H1 (cell line): ENCODE data around the gene TCF4. TPM values are rescaled to one million over a fixed set of nuclear protein-coding genes. Genes with fewer than 3 reads are reported as not detected.

Experiments used
- CTCF ChIA-PET: fragments of 300-600 bp; sonication (Branson Sonifier 250); formaldehyde crosslinking; loops from one replicate; lab custom pipeline; 2021; ENCODE audit not compliant: partially characterized antibody; lab: Charles Lee
- POLR2A ChIA-PET: fragments of 300-600 bp; sonication (Branson Sonifier 250); formaldehyde crosslinking; loops from one replicate; lab custom pipeline; 2021; ENCODE audit warnings: inconsistent platforms; ENCODE audit not compliant: partially characterized antibody; lab: Charles Lee
- DNase-seq, 2 experiments: peaks; one replicate each; pipeline versions ENCODE4 v3.0.0 to v3.0.0-alpha.2; 2010 to 2022; ENCODE audit warnings: low spot score in 2 of 2, low read depth in 1 of 2, mixed read lengths in 1 of 2
- FAIRE-seq: peaks from 2 replicates; lab custom pipeline; 2011; peaks lifted over from hg19 to GRCh38; lab: Jason Lieb, UNC
- H2AFZ ChIP-seq: 2 replicates; pipeline ENCODE4 v1.8.1; 2012; ENCODE audit warnings: low read length, inconsistent platforms
- H2AK5ac ChIP-seq: 2 replicates; pipeline ENCODE4 v1.6.1; 2013; ENCODE audit warnings: low read depth, low read length
- H2BK120ac ChIP-seq: replicated peaks from 2 replicates; pipeline ENCODE3; 2013; ENCODE audit warnings: low read depth, low read length, inconsistent platforms
- H2BK12ac ChIP-seq: 2 replicates; pipeline ENCODE4 v1.6.1; 2013; ENCODE audit warnings: low read depth, low read length
- H2BK15ac ChIP-seq: 2 replicates; pipeline ENCODE4 v1.6.1; 2013; ENCODE audit warnings: low read length
- H2BK20ac ChIP-seq: 2 replicates; pipeline ENCODE4 v1.6.1; 2013; ENCODE audit warnings: low read length
- H2BK5ac ChIP-seq: 2 replicates; pipeline ENCODE4 v1.6.1; 2013; ENCODE audit warnings: low read depth, low read length
- H3K14ac ChIP-seq: 2 replicates; pipeline ENCODE4 v1.6.1; 2013; ENCODE audit warnings: inconsistent platforms; ENCODE audit not compliant: insufficient read length
- H3K18ac ChIP-seq: 2 replicates; pipeline ENCODE4 v1.6.1; 2013; ENCODE audit warnings: low read length; ENCODE audit errors: extremely low read depth
- H3K23ac ChIP-seq: 2 replicates; pipeline ENCODE4 v1.6.1; 2013; ENCODE audit warnings: inconsistent platforms; ENCODE audit not compliant: insufficient read length
- H3K23me2 ChIP-seq: 2 replicates; pipeline ENCODE4 v1.6.1; 2013; ENCODE audit warnings: low read depth, low read length
- H3K27ac ChIP-seq: 2 replicates; pipeline ENCODE4 v1.6.1; 2011; ENCODE audit warnings: low read depth, low read length, inconsistent platforms
- H3K27me3 ChIP-seq, 4 experiments: replicated peaks in 1 of 4; 1 replicate in 1 of 4; 2 replicates in 3 of 4; pipeline versions ENCODE4 v1.6.1 to v1.8.1; 2011 to 2013; ENCODE audit warnings: low read length in 3 of 4, mild to moderate bottlenecking in 3 of 4, inconsistent platforms in 2 of 4, mixed read lengths in 2 of 4, moderate library complexity in 1 of 4; ENCODE audit not compliant: control insufficient read depth in 3 of 4, insufficient read depth in 3 of 4; ENCODE audit errors: extremely low read depth in 1 of 4
- H3K36me3 ChIP-seq, 4 experiments: 2 replicates each; pipeline versions ENCODE4 v1.6.1 to v1.8.1; 2011 to 2013; ENCODE audit warnings: mild to moderate bottlenecking in 4 of 4, low read length in 3 of 4, moderate library complexity in 2 of 4, control low read depth in 1 of 4, inconsistent platforms in 1 of 4; ENCODE audit not compliant: insufficient read depth in 4 of 4, control insufficient read depth in 2 of 4
- H3K4ac ChIP-seq: replicated peaks from 2 replicates; pipeline ENCODE3; 2013; ENCODE audit warnings: low read length, low read depth, mixed read lengths, inconsistent platforms; ENCODE audit not compliant: insufficient read length
- H3K4me1 ChIP-seq, 4 experiments: replicated peaks in 1 of 4; 1 replicate in 1 of 4; 2 replicates in 3 of 4; pipeline versions ENCODE4 v1.6.1 to v1.8.1; 2011 to 2013; ENCODE audit warnings: low read length in 3 of 4, inconsistent platforms in 2 of 4, mixed read lengths in 1 of 4; ENCODE audit not compliant: insufficient read depth in 4 of 4, control insufficient read depth in 3 of 4
- H3K4me2 ChIP-seq, 2 experiments: 2 replicates each; pipeline versions ENCODE4 v1.6.1 to v1.8.1; 2011 to 2013; ENCODE audit warnings: low read depth in 2 of 2, low read length in 2 of 2, control low read depth in 1 of 2, inconsistent platforms in 1 of 2, mild to moderate bottlenecking in 1 of 2; ENCODE audit not compliant: insufficient read depth in 1 of 2
- H3K4me3 ChIP-seq, 4 experiments: fragments of 200-600, 300-600 bp in 1 of 4; sonication (generic), shearing (Covaris generic), sonication (Bioruptor Twin) in 1 of 4; 2 replicates each; pipeline versions ENCODE4 v1.5.1 to v1.8.1; 2011 to 2016; ENCODE audit warnings: low read length in 4 of 4, low read depth in 3 of 4, control low read depth in 2 of 4, inconsistent platforms in 2 of 4, mild to moderate bottlenecking in 2 of 4, mixed read lengths in 1 of 4, moderate library complexity in 1 of 4; ENCODE audit not compliant: insufficient read depth in 2 of 4; ENCODE audit errors: extremely low read depth in 1 of 4
- H3K56ac ChIP-seq: replicated peaks from 2 replicates; pipeline ENCODE3; 2013; ENCODE audit warnings: low read depth, mild to moderate bottlenecking, mixed read lengths, low read length, inconsistent platforms; ENCODE audit not compliant: insufficient read length
- H3K79me1 ChIP-seq: 2 replicates; pipeline ENCODE4 v1.6.1; 2013; ENCODE audit warnings: low read depth, low read length, control low read depth
- H3K79me2 ChIP-seq, 2 experiments: 2 replicates each; pipeline versions ENCODE4 v1.6.1 to v1.8.1; 2012 to 2013; ENCODE audit warnings: low read length in 2 of 2, mild to moderate bottlenecking in 2 of 2, inconsistent platforms in 1 of 2; ENCODE audit not compliant: insufficient read depth in 2 of 2, control insufficient read depth in 1 of 2
- H3K9ac ChIP-seq, 4 experiments: replicated peaks in 1 of 4; 1 replicate in 1 of 4; 2 replicates in 3 of 4; pipeline versions ENCODE4 v1.6.1 to v1.8.1; 2011 to 2013; ENCODE audit warnings: low read depth in 3 of 4, low read length in 3 of 4, control low read depth in 2 of 4, mild to moderate bottlenecking in 2 of 4, moderate library complexity in 2 of 4, inconsistent platforms in 1 of 4; ENCODE audit errors: extremely low read depth in 1 of 4
- H3K9me3 ChIP-seq, 2 experiments: 2 replicates each; pipeline versions ENCODE4 v1.6.1 to v1.8.1; 2012 to 2013; ENCODE audit warnings: mild to moderate bottlenecking in 2 of 2, moderate library complexity in 2 of 2, control low read depth in 1 of 2, inconsistent platforms in 1 of 2, low read depth in 1 of 2, low read length in 1 of 2, mixed read lengths in 1 of 2; ENCODE audit not compliant: insufficient read depth in 2 of 2
- H4K20me1 ChIP-seq, 2 experiments: replicated peaks in 1 of 2; 2 replicates each; pipeline versions ENCODE3 to v1.8.1; 2011 to 2013; ENCODE audit warnings: inconsistent platforms in 2 of 2, low read length in 2 of 2, mild to moderate bottlenecking in 1 of 2; ENCODE audit not compliant: insufficient read depth in 2 of 2, control insufficient read depth in 1 of 2
- H4K5ac ChIP-seq: 2 replicates; pipeline ENCODE4 v1.6.1; 2013; ENCODE audit warnings: low read length, low read depth, mixed read lengths, inconsistent platforms; ENCODE audit not compliant: insufficient read length
- H4K8ac ChIP-seq: 2 replicates; pipeline ENCODE4 v1.8.0; 2013; ENCODE audit warnings: mild to moderate bottlenecking, moderate library complexity, low read length, inconsistent platforms; ENCODE audit not compliant: insufficient read depth; ENCODE audit errors: extremely low read depth
- H4K91ac ChIP-seq: replicated peaks from 2 replicates; pipeline ENCODE3; 2013; ENCODE audit warnings: low read length, mixed read lengths, inconsistent platforms; ENCODE audit not compliant: insufficient read length
- CEBPB ChIP-seq: IDR thresholded peaks from 2 replicates; pipeline ENCODE4 v1.6.1; 2012; ENCODE audit warnings: low read depth, low read length
- CTBP2 ChIP-seq: IDR thresholded peaks from 2 replicates; pipeline ENCODE4 v1.7.0; 2011; ENCODE audit warnings: borderline replicate concordance, mild to moderate bottlenecking, moderate library complexity, mixed read lengths, low read length; ENCODE audit not compliant: insufficient read depth, insufficient read length
- WGBS, 2 experiments: shearing (Covaris generic) in 1 of 2; methylation state at CpG; one replicate each; pipeline versions ENCODE4 v1.1.6 to v1.1.7; 2013 to 2015; ENCODE audit warnings: low lambda C conversion rate in 2 of 2, mixed read lengths in 2 of 2, inconsistent platforms in 1 of 2, low coverage in 1 of 2, missing lambda C conversion rate in 1 of 2; ENCODE audit not compliant: insufficient replicate concordance in 2 of 2, insufficient coverage in 1 of 2, insufficient read length in 1 of 2; ENCODE audit errors: extremely low coverage in 1 of 2, missing lambda C conversion rate in 1 of 2; 5-methylcytosine and 5-hydroxymethylcytosine counted together
- polyA plus RNA-seq, 7 experiments: library from polyadenylated mRNA; depleted of rRNA in 3 of 7; stranded (reverse) in 5 of 7; unstranded in 2 of 7; fragments of >200 nt in 5 of 7; fragments of 200-250 nt in 2 of 7; gene quantifications; 1 replicate in 5 of 7; 2 replicates in 1 of 7; 4 replicates in 1 of 7; pipeline versions ENCODE4 v1.2.1 to v1.2.3, GENCODE V29; 2011 to 2013; ENCODE audit warnings: missing spikeins in 2 of 7, mixed read lengths in 2 of 7
- total RNA-seq: library from RNA; stranded (reverse); fragmentation: NEBNext Ultra II Directional; extraction: Animal tissue kit (Norgen Biotek cat#: 25700); gene quantifications from 2 replicates; pipeline ENCODE4 v1.2.1, GENCODE V29; 2021
- TF ChIP-seq, protein P1 (sequence below), 3 experiments: IDR thresholded peaks; 1 replicate in 2 of 3; 2 replicates in 1 of 3; pipeline versions ENCODE4 v1.5.1 to v1.6.1; 2011; ENCODE audit warnings: low read length in 3 of 3, mild to moderate bottlenecking in 3 of 3, inconsistent platforms in 2 of 3, low read depth in 1 of 3, moderate library complexity in 1 of 3; ENCODE audit not compliant: insufficient read depth in 1 of 3; ENCODE audit errors: control extremely low read depth in 1 of 3

The TCF4 gene
- total and polyA plus RNA-seq, 2 of the 8 experiments (the other 6 are each of a cell fraction or from before 2014, with no cell fraction given) = 59.3 to 118 TPM

DNA sequence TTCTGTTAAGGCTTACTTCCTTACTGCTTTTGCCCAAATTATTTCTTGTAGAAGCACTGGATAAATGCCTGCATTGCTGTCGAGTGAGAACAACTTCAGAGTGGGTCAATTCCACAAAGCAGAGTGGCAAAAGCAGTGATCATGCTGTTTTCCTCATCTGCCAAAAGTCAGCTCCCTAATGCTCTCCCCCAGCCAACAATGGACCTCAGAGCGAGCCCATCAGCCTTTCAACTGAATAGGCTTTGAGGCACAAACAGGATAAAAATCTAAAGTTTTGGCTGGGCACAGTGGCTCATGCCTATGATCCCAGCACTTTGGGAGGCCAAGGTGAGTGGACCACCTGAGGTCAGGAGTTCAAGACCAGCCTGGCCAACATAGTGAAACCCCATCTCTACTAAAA, 222.7 kb downstream of the TCF4 start:
- no peak overlapping the region for H3K4ac ChIP-seq
- H2BK5ac ChIP-seq = no peak overlapping the region
- H2BK15ac ChIP-seq = no peak overlapping the region
- H3K14ac ChIP-seq = no peak overlapping the region
- 86% methylated on average over 2 of the region's 2 CpGs; no CpG with 5 or more reads in 1 of the 2 experiments for WGBS, 2 experiments
- no peak overlapping the region for H2BK120ac ChIP-seq
- no peak overlapping the region for H3K4me2 ChIP-seq
- H4K5ac ChIP-seq = no peak overlapping the region
- H2AFZ ChIP-seq = no peak overlapping the region
- POLR2A ChIA-PET = no interaction called here
- H4K20me1 ChIP-seq = peaks cover 0 to 3% of the 10 kb centered on the region in 2 experiments
- no peaks in the 10 kb centered on the region for H3K36me3 ChIP-seq
- no peak for TF ChIP-seq CEBPB
- no peak for TF ChIP-seq CTBP2
- TF ChIP-seq, protein P1, sequence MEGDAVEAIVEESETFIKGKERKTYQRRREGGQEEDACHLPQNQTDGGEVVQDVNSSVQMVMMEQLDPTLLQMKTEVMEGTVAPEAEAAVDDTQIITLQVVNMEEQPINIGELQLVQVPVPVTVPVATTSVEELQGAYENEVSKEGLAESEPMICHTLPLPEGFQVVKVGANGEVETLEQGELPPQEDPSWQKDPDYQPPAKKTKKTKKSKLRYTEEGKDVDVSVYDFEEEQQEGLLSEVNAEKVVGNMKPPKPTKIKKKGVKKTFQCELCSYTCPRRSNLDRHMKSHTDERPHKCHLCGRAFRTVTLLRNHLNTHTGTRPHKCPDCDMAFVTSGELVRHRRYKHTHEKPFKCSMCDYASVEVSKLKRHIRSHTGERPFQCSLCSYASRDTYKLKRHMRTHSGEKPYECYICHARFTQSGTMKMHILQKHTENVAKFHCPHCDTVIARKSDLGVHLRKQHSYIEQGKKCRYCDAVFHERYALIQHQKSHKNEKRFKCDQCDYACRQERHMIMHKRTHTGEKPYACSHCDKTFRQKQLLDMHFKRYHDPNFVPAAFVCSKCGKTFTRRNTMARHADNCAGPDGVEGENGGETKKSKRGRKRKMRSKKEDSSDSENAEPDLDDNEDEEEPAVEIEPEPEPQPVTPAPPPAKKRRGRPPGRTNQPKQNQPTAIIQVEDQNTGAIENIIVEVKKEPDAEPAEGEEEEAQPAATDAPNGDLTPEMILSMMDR (IDR thresholded peaks at IDR 0.05; ENCODE audit: control extremely low read depth in 1 of 3, insufficient read depth in 1 of 3, low read depth in 1 of 3, low read length in 3 of 3) = no peak
- TF ChIP-seq, all 59 proteins: peak for 0
- Histone ChIP-seq H3K18ac (no peak overlapping the region), H4K91ac (no peak overlapping the region), H2AK5ac (no peak overlapping the region), H2BK12ac (no peak overlapping the region), H3K79me1 (no peaks in the 10 kb centered on the region; the same call in 1 of the 2 replicates), H3K23ac (no peak overlapping the region), H3K79me2 (peaks cover 6 to 50% of the 10 kb centered on the region in 2 experiments; a peak in 3 of 4 replicates), H4K8ac (no peak overlapping the region), H3K27ac (no peak overlapping the region), H3K4me1 (peaks cover 0 to 5% (median under 1%) of the 10 kb centered on the region in 4 experiments; a peak in 2 of 7 replicates), H3K56ac (no peak overlapping the region), H3K27me3 (no peaks in the 10 kb centered on the region), H3K23me2 (no peaks in the 10 kb centered on the region), H3K9ac (no peak overlapping the region), H2BK20ac (no peak overlapping the region), H3K4me3 (no peak overlapping the region), H3K9me3 (no peaks in the 10 kb centered on the region)
- FAIRE-seq (no peak), DNase-seq (no peak)
- CTCF ChIA-PET = interaction anchor here (0.6 to 1.7 kb wide), 3 partner anchors 9 to 100 kb away, joined by 3 to 7 read pairs (median 3); no protein-coding TSS in a partner anchor
